NB4 (cell line): ENCODE results near the gene GABRR2.
A peak's percentile ranks its signal among the peaks of the same experiment; 100 is the strongest.
"Not testable (repeated sequence)": the region's sequence is repeated elsewhere in the genome, so short reads cannot be mapped to it uniquely, and the experiment has no call there.

ENCODE experiments used
- DNase-seq: peaks from one replicate; pipeline ENCODE4 v3.0.0; 2010; ENCODE audit warnings: low read depth
- H3K4me3 ChIP-seq: one replicate; pipeline ENCODE4 v1.5.1; 2011; ENCODE audit warnings: mild to moderate bottlenecking, low read depth, low read length, moderate library complexity
- MYC ChIP-seq: IDR thresholded peaks from 2 replicates; pipeline ENCODE4 v1.6.1; 2011; ENCODE audit warnings: low read depth, low read length
- POLR2A ChIP-seq: IDR thresholded peaks from 2 replicates; pipeline ENCODE4 v1.6.1; 2011; ENCODE audit warnings: mild to moderate bottlenecking; ENCODE audit not compliant: insufficient read length; ENCODE audit errors: extremely low read depth
- TF ChIP-seq, protein P1 (sequence below): IDR thresholded peaks from 2 replicates; pipeline ENCODE4 v1.6.1; 2011; ENCODE audit warnings: low read depth, low read length
- TF ChIP-seq, protein P2 (sequence below): IDR thresholded peaks from one replicate; pipeline ENCODE4 v1.5.1; 2012; ENCODE audit warnings: low read depth, low read length

Gene GABRR2

DNA sequence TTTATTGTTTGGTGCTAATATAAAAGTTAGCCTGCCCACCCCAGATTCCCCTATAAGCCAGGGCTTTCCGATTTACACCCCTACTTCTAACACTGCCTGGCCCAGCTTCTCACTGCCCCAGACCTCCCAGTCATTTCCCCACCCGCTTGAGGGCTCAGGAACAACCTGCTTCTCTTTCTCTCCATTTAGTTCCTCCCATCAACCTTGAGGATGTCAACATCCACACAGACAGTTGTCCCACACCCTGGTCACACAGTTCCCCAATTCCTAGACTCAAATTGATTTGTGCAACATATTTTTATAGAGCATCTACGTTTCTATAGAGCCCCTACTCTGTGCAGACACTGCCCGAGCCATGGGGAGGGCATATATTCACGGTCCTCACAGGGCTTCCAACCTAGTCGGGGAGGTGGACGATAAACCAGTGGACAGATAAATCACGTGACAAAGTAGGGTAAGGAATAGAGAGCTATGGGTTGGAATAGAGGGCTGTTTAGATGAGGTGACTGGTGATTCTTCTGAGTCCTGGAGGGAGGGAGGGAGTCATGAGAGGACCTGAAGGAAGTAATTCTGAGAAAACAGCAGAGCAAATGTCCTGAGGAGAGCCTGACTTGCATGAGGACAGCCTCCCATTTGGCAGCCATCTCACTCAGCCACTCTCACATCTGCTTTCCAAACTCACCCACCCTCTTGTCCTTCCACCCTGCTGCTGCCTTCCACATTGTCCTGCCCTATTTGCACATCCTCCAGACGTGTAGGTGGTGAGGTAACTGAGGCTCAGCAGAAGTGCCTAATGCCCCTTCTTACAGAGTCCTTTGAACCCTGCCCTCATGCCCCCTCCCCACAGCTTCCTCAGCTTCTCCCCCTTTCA, 6.3 kb downstream of the GABRR2 start:
- TF ChIP-seq, protein P1, sequence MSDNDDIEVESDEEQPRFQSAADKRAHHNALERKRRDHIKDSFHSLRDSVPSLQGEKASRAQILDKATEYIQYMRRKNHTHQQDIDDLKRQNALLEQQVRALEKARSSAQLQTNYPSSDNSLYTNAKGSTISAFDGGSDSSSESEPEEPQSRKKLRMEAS = no peak
- TF ChIP-seq POLR2A = no peak
- H3K4me3 ChIP-seq = no peak overlapping the region
- peak; percentile 59 for DNase-seq

DNA sequence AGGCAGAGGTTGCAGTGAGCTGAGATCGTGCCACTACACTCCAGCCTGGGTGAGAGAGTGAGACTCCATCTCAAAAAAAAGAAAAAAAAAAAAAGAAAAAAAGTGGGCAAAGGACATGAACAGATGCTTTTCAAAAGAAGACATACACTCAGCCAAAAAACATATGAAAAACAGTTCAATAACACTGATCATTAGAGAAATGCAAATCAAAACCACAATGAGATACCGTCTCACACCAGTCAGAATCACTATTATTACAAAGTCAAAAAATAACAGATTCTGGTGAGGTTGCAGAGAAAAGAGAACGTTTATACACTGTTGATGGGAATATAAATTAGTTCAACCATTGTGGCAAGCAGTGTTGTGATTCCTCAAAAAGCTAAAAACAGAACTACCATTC, 10.6 kb downstream of the GABRR2 start:
- H3K4me3 ChIP-seq, DNase-seq: not testable (repeated sequence)

DNA sequence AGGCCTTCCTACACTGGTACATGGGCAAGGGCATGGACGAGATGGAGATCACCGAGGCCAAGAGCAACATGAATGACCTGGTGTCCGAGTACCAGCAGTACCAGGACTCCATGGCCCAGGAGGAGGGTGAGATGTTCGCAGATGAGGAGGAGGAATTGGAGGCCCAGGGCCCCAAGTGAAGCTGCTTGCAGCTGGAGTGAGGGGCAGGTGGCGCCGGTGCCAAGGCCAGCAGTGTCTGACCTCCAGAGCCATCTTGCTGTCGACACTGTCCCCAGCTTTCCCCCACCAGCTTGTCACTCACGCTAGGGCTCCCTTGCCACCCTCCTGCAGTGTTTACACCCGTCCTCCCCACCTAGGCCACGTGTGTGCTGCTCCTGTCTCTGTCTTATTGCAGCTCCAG, 12.2 kb downstream of the GABRR2 start:
- DNase-seq = peak; percentile 22
- TF ChIP-seq POLR2A = no peak
- TF ChIP-seq MYC = no peak
- TF ChIP-seq, protein P2, sequence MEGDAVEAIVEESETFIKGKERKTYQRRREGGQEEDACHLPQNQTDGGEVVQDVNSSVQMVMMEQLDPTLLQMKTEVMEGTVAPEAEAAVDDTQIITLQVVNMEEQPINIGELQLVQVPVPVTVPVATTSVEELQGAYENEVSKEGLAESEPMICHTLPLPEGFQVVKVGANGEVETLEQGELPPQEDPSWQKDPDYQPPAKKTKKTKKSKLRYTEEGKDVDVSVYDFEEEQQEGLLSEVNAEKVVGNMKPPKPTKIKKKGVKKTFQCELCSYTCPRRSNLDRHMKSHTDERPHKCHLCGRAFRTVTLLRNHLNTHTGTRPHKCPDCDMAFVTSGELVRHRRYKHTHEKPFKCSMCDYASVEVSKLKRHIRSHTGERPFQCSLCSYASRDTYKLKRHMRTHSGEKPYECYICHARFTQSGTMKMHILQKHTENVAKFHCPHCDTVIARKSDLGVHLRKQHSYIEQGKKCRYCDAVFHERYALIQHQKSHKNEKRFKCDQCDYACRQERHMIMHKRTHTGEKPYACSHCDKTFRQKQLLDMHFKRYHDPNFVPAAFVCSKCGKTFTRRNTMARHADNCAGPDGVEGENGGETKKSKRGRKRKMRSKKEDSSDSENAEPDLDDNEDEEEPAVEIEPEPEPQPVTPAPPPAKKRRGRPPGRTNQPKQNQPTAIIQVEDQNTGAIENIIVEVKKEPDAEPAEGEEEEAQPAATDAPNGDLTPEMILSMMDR = no peak
- TF ChIP-seq, protein P1 = no peak
- H3K4me3 ChIP-seq = no peak overlapping the region

DNA sequence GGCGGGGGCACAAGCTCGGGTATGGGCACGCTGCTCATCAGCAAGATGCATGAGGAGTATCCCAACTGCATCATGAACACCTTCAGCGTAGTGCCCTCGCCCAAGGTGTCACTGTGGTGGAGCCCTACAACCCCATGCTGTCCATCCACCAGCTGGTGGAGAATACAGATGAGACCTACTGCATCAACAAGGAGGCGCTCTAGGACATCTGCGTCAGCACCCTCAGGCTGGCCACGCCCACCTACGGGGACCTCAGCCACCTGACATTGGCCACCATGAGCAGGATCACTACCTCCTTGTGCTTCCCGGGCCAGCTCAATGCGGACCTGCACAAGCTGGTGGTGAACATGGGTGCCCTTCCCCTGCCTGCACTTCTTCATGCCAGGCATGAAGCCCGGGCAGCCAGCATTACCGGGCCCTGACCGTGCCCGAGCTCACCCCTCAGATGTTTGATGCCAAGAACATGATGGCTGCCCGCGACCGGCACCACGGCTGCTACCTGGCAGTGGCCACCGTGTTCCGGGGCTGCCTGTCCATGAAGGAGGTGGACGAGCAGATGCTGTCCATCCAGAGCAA, 12.8 kb downstream of the GABRR2 start:
- H3K4me3 ChIP-seq = no peak overlapping the region
- no peak for DNase-seq
- TF ChIP-seq, protein P1 = no peak
- no peak for TF ChIP-seq MYC

DNA sequence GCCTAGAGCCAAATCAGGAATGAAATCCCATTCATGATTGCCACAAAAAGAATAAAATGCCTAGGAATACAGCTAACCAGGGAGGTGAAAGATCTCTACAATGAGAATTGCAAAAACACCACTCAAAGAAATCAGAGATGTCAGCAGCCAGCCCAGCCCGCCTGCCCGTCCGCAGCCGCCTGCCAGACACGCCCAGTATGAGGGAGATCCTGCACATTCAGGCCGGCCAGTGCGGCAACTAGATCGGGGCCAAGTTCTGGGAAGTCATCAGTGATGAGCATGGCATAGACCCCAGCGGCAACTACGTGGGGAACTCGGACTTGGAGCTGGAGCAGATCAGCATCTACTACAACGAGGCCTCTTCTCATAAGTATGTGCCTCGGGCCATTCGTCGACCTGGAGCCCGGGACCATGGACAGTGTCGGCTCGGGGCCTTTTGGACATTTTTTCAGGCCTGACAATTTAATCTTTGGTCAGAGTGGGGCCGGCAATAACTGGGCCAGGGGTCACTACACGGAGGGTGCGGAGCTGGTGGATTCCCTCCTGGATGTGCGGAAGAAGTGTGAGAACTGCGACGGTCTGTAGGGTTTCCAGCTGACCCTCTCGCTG, 13.4 kb downstream of the GABRR2 start:
- TF ChIP-seq MYC (no peak), POLR2A (no peak)
- TF ChIP-seq, protein P1 = no peak
- TF ChIP-seq, protein P2 = no peak
- no peak overlapping the region for H3K4me3 ChIP-seq
- DNase-seq = no peak

DNA sequence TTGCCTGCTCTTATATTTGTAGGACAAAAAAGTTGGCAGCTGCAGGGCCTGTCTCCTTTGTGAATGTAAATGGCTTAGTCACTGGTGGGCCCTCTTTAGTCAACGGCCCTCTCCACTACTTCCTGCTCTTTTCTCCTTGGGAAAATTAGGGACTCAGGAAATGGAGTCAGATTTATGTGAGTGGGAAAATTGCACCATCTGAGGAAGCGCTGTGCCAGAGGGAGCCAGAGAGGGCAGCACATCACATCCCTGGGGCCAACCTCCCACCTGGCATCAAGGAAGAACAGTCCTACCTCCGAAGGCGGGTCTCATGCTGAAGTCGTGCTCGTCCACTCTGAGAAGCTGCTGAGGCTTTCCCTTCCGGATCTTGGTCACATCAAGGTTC, 15.6 kb downstream of the GABRR2 start:
- DNase-seq = no peak
- no peak overlapping the region for H3K4me3 ChIP-seq
- no peak for TF ChIP-seq MYC
- TF ChIP-seq, protein P2 = peak; percentile 38

DNA sequence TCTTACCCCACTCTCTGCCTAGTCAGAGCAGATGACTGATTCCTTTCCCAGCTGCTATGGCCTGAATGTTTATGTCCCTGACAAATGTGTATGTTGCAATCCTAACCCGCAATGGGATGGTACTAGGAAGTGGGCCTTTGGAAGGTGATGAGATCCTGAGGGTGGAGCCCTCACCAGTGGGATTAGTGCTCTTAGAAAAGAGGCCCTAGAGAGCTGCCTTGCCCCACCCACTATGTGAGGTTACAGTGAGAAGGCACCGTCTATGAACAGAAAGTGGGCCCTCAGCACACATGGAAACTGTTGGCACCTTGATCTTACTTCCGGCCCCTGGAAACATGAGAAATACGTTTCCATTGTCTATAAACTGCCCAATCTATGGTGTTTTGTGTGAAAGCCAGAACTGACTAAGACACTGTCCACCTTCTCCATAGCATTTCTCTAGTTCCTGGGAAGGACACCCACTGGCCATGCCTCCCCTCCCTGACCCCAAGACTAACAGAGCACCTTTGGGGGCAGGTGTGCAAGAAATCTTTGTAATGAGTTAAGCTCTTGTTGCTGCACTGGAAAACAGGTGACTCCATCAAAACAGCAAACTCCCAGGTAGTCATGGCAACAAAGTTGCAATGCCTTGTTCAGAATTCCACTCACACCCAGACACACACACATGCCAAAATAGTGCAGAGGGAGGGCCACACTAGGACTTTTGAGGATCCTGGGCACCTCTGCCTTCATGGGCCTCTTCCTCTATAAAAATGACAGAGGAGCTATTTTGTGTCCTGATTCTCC, 16.2 kb downstream of the GABRR2 start:
- peak; percentile 64 for DNase-seq
- no peak overlapping the region for H3K4me3 ChIP-seq
- TF ChIP-seq POLR2A (no peak), MYC (no peak)
- TF ChIP-seq, protein P1 = no peak
- TF ChIP-seq, protein P2 = no peak
